Measurements from ENCODE around the gene ZBTB40.

Gene ZBTB40

DNA sequence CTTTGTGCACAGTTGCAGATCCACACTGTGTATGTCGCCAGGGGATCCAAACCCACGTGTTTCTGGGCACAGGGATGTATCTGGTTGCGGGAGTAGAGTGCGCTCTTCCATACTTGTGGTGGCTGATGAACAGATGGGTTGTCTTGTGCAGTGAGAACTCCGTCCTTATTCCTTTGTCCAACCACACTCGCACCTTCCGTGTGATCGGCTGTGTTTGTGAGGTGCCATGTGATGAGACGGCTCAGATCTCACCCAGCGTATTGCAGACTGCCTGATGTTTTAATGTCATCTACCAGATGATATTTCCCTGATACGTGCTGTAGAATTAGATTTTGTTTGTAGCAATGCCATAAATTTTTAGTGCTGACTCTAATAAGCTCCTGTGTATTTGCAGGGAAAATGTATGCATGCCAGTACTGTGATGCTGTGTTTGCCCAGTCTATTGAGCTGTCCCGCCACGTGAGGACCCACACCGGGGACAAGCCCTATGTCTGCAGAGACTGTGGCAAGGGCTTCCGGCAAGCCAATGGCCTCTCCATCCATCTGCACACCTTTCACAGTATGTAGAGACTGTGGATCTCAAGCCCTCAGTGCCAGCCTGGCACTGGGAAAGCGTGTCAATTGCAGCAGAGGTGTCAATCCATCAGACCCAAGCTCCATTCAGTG, 65.4 kb downstream of the ZBTB40 start:
- DNase-seq (ENCODE audit: extremely low read depth, low read depth), result no peak
- no peak overlapping the region for H3K4me3 ChIP-seq (replicated peaks; ENCODE audit: low read depth, low read length)
- TF ChIP-seq, protein P1, sequence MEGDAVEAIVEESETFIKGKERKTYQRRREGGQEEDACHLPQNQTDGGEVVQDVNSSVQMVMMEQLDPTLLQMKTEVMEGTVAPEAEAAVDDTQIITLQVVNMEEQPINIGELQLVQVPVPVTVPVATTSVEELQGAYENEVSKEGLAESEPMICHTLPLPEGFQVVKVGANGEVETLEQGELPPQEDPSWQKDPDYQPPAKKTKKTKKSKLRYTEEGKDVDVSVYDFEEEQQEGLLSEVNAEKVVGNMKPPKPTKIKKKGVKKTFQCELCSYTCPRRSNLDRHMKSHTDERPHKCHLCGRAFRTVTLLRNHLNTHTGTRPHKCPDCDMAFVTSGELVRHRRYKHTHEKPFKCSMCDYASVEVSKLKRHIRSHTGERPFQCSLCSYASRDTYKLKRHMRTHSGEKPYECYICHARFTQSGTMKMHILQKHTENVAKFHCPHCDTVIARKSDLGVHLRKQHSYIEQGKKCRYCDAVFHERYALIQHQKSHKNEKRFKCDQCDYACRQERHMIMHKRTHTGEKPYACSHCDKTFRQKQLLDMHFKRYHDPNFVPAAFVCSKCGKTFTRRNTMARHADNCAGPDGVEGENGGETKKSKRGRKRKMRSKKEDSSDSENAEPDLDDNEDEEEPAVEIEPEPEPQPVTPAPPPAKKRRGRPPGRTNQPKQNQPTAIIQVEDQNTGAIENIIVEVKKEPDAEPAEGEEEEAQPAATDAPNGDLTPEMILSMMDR (IDR thresholded peaks at IDR 0.05; ENCODE audit: low read depth, low read length, missing control alignments), result no peak

DNA sequence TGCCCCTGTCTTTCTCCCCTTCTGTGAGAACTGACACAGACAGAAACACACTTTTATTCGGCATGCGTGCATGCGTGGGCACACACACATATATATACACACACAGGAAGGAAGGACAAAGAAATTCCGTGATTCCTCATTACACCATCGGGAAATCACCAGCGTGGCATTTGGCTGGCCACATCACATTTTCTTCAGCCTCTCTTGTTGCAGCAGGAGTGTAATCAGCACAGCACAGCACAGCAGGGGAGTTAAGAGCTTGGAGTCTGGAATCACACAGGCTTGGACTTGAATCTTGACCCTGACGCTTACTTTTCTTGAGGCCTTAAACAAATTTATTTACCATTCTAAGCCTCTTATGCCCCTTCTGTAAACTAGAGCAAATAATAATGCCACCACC, 66.3 kb downstream of the ZBTB40 start:
- TF ChIP-seq, protein P1 (IDR thresholded peaks at IDR 0.05; ENCODE audit: low read depth, low read length, missing control alignments), result no peak
- DNase-seq (ENCODE audit: extremely low read depth, low read depth), result no peak
- H3K4me3 ChIP-seq (replicated peaks; ENCODE audit: low read depth, low read length), result no peak overlapping the region

DNA sequence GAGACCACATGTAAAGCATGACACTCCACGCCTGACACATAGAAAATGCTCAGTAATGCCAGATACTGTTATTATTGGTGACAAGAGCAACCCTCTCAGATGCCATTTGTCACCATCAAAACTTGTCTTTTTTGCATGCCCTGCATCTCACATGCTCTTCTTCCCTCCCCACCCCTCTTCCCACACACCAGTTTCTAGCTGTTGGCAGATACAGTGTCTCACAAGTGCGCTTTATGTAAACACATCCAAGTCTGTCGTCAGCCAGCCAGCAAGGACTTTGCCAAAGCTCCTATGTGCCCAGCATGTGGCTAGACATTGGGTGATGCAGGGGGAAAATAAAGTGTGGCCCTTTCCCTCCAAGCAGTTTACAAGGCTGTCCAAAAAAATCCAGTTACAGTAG, 66.7 kb downstream of the ZBTB40 start:
- TF ChIP-seq, protein P1 (IDR thresholded peaks at IDR 0.05; ENCODE audit: low read depth, low read length, missing control alignments), result no peak
- DNase-seq (ENCODE audit: extremely low read depth, low read depth), result no peak
- no peak overlapping the region for H3K4me3 ChIP-seq (replicated peaks; ENCODE audit: low read depth, low read length)

DNA sequence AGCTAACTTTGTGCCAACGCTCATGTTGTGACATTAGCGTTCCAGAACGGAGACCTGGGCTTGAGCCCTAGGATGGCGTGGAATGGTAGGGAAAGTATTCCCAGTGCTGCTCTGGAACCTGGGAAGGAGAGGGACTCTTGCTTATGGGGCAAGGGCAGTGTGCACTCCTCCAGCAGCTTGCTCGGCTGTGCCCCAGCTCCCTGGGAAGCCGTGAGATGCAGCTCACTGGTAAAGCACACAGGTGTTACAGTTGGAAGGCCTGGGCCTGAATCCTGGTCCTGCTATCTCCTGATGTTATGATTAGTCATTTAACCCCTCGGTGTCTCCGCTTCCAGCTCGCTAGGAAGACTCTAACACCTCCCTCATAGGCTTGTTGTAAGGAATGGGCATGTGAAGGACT, 69.2 kb downstream of the ZBTB40 start:
- no peak overlapping the region for H3K4me3 ChIP-seq (replicated peaks; ENCODE audit: low read depth, low read length)
- TF ChIP-seq, protein P1 (IDR thresholded peaks at IDR 0.05; ENCODE audit: low read depth, low read length, missing control alignments), result no peak
- DNase-seq (ENCODE audit: extremely low read depth, low read depth), result no peak

DNA sequence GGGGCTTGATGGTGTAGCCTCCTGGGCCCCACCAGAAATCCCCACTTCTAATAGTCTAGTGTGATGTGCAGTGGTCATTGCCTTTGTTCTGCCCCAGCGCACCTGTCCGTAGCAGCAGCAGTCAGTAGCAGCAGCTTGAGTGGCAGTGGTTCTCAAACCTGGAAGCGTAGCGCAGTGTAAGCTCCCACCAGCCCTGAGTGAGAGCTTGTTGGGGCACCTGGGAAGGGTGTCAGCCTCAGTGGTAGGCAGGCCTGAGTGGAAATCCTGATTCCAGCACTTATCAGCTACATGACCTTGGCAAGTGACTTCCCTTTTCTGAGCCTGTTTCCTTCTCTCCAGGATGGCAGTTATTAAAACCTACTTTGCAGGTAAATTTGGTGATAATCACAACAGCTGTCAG, 70.0 kb downstream of the ZBTB40 start:
- DNase-seq (ENCODE audit: extremely low read depth, low read depth), result no peak
- TF ChIP-seq, protein P1 (IDR thresholded peaks at IDR 0.05; ENCODE audit: low read depth, low read length, missing control alignments), result no peak
- no peak overlapping the region for H3K4me3 ChIP-seq (replicated peaks; ENCODE audit: low read depth, low read length)

DNA sequence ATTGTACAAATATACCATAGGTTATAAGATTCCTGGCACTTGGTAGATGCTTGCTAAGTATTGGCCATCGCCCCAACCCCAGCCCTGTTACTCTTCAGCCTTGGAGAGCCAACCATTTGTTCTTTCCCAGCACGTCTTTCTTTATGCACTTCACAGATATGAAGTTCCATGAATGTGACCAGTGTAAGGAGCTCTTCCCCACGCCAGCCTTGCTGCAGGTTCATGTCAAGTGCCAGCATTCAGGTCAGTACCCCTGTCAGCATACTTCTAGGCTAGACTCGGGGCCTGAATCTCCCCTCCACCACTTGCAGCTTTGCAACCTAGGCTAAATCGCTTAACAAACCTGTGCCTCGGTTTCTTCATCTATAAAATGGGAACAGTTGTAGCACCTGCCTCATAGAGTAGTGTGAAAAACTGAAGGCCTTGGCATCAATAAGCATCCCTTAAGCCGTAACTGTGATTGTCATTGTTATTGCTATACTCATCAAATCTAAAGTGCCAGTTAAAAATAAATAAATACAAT, 70.6 kb downstream of the ZBTB40 start:
- no peak overlapping the region for H3K4me3 ChIP-seq (replicated peaks; ENCODE audit: low read depth, low read length)
- TF ChIP-seq, protein P1 (IDR thresholded peaks at IDR 0.05; ENCODE audit: low read depth, low read length, missing control alignments), result no peak
- no peak for DNase-seq (ENCODE audit: extremely low read depth, low read depth)

DNA sequence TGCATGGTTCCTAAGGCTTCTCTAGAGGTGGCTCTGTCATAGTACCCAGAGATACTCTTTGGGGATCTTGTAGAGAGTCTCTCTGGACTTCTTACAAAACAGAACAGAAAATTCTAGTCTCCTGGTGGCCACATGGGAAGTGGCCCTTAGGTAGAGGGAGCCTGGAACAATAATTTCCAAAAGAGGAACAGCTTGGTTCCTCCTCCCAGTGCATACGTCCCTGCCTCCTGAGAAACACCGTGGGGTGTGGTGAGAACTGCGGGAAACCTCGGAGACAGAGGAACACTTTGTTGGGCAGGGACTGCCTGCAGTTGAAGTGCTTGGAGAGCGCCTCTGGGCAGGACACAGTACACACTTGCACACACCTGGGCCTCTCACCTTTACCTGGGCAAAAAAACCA, 72.8 kb downstream of the ZBTB40 start:
- TF ChIP-seq, protein P1 (IDR thresholded peaks at IDR 0.05; ENCODE audit: low read depth, low read length, missing control alignments), result no peak

More for the DNA sequence above, 72.8 kb downstream of the ZBTB40 start:
- H3K4me3 ChIP-seq (replicated peaks; ENCODE audit: low read depth, low read length), result no peak overlapping the region
- no peak for DNase-seq (ENCODE audit: extremely low read depth, low read depth)
